Stimulated activated CD4-positive, alpha-beta T cell treated with anti-CD3 and anti-CD28 coated beads, Interleukin-1b, Interleukin-23, amount 100 ng/mL, for 1 hour (primary cell): ENCODE data around the gene LSR.
"Not testable (repeated sequence)": the region's sequence is repeated elsewhere in the genome, so short reads cannot be mapped to it uniquely, and the experiment has no call there.

Experiments
- DNase-seq, 2 donors: peaks; one replicate each; pipeline ENCODE4 v3.0.0-alpha.2; 2020; ENCODE audit warnings: low read depth in 2 of 2

Gene LSR

DNA sequence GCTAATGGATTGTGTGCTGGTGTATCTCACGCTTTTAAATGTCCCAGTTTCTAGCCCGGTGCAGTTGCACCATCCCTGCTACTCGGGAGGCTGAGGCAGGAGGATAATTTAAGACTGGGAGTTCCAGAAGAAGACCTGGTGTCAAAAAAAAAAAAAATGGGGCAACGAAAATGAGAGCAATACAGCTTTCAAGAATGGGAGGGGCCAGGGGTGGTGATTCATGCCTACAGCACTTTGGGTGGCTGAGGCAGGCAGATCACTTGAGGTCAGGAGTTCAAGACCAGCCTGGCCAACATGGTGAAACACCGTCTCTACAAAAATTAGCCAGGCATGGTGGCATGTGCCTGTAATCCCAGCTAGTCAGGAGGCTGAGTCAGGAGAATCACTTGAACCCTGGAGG, 37.3 kb downstream of the LSR start:
- not testable (repeated sequence) for DNase-seq

GRCh38 chr19:35287713-35288112, 38.9 kb downstream of the LSR start:
- no peak for DNase-seq

GRCh38 chr19:35288331-35288730, 39.5 kb downstream of the LSR start:
- no peak for DNase-seq

DNA sequence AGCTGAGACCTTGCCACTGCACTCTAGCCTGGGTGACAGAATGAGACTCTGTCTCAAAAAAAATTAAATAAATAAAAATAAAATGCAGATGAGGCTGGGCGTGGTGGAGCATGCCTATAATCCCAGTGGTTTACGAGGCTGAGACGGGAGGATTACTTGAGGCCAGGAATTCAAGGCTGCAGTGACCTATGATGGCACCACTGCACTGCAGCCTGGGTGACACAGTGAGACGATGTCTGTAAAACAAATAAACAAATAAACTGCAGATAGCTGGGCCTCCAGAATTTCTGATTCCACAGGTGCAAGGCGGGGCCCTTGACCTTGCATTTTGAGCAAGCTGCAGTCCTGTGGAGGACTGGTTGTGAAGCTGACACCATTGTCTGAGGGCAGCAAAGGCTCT, 40.1 kb downstream of the LSR start:
- no peak for DNase-seq

DNA sequence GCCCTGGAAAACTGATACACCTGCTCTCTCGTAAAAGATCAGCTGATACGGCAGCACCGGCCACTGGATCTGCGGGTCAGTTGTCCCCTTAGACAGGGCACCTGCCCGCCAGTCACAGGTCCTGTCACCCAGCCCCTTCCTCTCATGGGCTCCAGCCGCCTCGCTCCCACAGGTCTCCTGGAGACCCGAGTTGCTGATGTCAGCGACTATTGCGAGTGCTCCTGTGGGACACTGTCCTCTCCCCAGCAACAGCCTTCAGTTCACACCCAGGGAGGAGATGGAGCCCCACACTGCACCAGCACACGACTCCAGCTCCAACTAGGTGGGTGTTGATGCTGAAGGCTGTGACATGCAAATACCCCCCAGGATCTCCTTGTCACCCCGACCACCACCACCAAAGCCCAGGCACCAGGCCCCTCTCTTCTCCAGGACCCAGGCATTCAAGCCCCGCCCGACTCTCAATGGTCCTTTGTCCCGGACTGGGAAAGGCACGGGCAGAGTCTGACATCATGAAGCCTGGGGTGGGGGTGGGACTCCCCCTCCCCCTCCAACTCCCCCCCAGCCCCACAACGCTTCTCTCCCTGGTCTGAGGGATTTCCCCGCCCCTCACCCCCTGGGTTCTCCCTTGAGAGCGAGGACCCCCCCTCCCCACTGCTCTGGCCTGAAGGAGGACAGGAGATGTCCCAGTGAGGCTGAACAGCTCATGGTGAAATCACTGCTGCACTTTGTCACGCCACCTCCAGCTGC, 41.8 kb downstream of the LSR start:
- no peak for DNase-seq

- DNase-seq, result no peak
Measured at GRCh38 chr19:35291259-35291658, 42.5 kb downstream of the LSR start.

GRCh38 chr19:35291916-35292315, 43.1 kb downstream of the LSR start, which contains the start of gene MAG:
TSS of gene MAG (plus strand) at chr19:35292161. CDS start at chr19:35295409, 3,248 bp downstream.
- no peak for DNase-seq

DNA sequence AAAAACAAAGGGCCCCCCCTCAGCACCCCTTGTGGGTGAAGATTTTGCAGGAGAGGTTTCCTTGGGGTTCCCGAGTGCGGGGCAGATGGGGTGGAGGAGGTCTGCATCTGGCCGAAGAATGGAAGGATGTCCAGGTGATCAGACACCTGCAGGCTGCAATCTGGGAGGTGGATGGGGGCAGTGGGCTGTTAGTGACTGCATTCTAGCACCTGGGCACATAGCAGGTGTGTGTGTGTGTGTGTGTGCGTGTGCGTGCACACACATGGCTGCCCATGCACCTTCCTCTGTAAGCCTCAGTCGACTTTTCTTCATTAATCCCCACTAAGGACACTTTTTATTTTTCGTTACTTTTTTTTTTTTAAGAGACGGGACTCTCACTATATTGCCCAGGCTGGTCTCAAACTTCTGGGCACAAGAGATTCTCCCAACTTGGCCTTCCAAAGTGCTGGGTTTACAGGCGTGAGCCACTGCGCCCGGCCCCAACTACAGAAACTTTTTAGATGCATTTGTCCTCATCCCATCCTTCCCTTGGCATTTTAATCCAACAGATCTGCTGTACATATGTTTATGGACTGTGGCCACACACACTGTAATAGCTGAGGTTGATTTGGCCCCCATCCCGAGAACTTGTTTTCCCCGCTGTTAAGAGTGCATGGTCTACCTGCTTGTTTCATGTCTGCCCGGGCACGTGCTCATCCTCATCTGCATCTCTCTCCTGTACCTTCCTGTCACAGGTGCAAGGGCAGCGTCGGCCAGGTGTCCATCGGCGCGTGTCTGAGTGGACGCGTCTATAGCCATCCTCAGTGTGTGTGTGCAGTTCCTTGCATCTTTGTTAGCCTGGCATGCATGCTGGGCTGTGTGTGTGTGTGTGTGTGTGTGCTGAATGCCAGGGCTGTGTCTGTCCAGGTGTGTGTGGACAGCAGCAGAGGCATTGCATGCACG, 43.9 kb downstream of the LSR start:
- no peak for DNase-seq

DNA sequence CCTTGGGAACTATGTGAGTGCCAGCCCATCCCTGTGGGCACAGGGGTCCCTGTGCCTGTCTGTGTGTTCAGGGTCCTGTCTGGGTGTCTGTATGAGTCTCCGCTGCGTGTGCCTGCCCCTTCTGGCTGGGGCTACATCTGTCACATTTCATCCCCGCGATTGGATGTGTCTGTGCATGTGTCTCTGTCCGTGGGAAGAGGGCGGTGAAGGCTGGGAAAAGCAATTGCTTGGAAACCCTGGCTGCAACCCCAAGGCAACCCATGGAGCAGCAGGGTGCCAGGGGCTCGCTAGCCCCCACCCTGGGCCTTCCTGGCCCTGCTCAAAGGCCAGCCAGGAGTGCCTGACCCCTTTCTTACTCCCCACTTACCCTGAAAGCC, 44.5 kb downstream of the LSR start:
- no peak for DNase-seq

- no peak for DNase-seq
Measured at GRCh38 chr19:35293808-35294207, 45.0 kb downstream of the LSR start.

DNA sequence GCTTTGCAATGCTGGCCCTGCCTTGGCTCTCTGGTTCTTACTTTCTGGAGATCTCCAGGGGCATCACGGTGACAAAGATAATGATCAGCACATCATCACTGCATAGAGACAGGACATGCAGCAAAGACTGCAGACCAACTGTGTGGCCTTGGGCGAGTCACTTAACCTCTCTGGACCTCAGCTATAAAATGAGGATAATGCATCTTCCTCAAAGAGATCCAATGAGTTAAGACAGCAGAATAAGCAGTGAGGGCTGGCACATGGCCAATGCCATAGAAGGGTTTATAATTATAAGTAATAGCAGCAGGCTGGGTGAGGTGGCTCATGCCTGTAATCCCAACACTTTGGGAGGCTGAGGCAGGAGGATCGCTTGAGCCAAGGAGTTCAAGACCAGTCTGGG, 45.5 kb downstream of the LSR start:
- DNase-seq, result no peak

GRCh38 chr19:35294859-35295791, 46.3 kb downstream of the LSR start:
- no peak for DNase-seq

DNA sequence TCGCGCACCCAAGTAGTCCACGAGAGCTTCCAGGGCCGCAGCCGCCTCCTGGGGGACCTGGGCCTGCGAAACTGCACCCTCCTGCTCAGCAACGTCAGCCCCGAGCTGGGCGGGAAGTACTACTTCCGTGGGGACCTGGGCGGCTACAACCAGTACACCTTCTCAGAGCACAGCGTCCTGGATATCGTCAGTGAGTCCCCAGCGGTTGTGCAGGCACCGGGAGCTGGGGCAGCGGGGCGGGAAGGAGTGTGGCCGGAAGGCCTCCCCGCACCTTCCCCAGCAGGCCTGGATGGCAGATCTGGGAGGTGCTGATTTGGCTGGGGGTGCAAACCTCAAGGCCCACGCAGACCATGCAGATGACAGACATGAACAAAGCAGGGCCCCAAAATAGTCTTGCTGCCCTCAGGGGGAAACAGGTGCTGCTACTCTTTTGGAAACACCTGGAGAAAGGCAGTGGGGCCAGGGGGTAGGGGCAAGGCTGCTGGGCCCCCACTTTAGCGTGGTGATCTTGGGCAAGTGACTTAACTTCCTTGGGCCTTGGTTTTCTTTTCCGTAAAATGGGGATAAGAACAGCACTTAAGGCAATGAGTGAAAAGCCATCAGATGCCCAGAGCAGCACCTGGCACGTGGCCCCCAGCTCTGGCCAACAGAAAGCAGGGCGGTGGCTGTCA, 47.1 kb downstream of the LSR start:
- peak in 1 of 2 donors; percentile 3 for DNase-seq

DNA sequence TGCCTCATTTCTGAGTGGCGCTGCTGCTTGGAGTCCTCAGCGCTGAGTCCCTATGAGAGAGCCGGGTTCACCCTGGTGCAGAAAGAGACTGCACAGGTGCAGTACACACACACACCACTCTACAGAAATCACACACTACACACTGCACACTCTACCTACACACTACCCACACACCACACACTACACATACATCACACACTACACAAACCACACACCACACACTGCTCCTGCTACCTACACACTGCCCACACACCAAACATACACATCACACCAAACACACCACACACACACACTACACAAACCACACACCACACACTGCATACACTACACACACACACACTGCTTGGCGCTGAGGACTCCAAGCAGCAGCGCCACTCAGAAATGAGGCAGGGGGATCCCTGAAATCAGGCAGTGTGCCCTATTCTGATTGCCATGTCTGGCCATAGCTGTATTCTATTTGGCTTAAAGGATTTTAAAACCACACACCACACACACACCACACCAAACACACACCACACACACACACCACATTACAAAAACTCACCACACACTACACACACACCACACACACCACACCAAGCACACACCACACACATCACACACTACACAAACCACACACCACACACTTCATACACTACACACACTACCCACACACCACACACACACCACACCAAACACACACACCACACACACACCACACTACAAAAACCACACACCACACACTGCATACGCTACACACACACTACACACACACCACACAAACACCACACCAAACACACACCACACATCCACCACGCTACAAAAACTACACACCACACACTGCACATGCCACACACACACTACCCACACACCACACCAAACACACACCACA, 48.1 kb downstream of the LSR start:
- no peak for DNase-seq

GRCh38 chr19:35297515-35297848, 48.7 kb downstream of the LSR start:
- DNase-seq, result no peak

GRCh38 chr19:35297922-35298321, 49.1 kb downstream of the LSR start:
- DNase-seq, result no peak

- DNase-seq, result no peak
Measured at GRCh38 chr19:35298561-35298972, 49.8 kb downstream of the LSR start.

DNA sequence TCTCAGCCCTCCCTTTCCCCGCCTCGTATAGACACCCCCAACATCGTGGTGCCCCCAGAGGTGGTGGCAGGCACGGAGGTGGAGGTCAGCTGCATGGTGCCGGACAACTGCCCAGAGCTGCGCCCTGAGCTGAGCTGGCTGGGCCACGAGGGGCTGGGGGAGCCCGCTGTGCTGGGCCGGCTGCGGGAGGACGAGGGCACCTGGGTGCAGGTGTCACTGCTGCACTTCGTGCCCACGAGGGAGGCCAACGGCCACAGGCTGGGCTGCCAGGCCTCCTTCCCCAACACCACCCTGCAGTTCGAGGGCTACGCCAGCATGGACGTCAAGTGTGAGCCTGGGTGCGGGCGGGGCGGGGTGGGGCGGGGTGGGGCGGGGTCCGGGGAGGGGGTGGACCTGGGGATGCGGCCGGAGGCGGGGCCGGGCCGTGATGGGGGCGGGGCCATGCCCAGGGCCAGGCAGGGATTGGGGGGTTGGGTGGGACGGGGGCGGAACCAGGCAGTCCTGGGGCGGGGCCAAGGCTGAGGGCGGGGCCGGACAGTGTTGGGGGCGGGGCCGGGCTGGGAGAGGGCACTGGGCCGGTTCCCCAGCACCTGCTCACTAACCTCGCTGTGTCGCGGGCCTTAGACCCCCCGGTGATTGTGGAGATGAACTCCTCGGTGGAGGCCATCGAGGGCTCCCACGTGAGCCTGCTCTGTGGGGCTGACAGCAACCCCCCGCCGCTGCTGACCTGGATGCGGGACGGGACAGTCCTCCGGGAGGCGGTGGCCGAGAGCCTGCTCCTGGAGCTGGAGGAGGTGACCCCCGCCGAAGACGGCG, 50.9 kb downstream of the LSR start:
- no peak for DNase-seq

DNA sequence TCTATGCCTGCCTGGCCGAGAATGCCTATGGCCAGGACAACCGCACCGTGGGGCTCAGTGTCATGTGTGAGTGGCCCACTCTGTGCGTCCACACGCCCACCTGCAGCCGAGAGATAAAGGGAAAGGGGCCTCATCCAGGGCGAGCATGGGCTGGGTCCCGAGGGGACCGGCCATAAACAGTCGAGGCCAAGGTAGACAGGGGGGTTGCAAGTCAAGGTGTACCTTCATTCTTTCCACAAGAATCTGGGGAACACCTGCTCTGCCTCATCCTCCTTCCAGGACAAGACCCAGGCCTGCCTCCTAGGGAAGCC, 51.5 kb downstream of the LSR start:
- no peak for DNase-seq

DNA sequence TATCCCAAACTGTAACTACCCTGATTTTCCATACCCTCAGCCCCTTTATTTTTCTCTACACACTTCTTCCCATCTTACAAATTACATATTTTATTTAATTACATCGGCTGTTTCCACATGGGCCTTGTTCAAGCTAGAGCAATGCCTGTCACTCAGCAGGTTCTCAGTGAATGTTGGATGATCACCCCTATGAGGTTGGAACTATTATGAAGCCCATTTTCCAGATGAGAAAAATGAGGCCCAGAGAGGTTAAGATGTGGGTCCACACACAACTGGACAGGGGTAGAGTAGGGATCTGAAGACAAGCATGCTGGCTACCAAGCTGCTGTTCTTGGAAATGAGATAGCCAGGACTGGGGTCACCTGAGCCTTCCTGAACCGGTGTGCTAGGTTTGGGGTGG, 53.2 kb downstream of the LSR start:
- DNase-seq, result no peak
